GM12878 (cell line): Measurements from ENCODE around the gene HIBCH. TPM values are rescaled to one million over a fixed set of nuclear protein-coding genes. Genes with fewer than 3 reads are reported as not detected.

ENCODE experiments used
- ATAC-seq: fragments of 200-7000 bp; cut with Tn5 transposase; 3 replicates; pipeline ENCODE4 v1.9.1; 2020; ENCODE audit warnings: mild to moderate bottlenecking, moderate library complexity
- BruUV-seq: library from RNA; stranded (reverse); fragments of 400-500 nt; replicated peaks from 2 replicates; lab custom pipeline; 2021; lab: Mats Ljungman, UMichigan
- CTCF ChIA-PET: fragments of 300-600 bp; sonication (Branson Sonifier 250); formaldehyde crosslinking; extraction: SDS; loops from one replicate; lab custom pipeline; 2021; ENCODE audit warnings: inconsistent platforms; lab: Yijun Ruan, JAX
- POLR2A ChIA-PET: fragments of 350-600 bp; formaldehyde crosslinking; extraction: SDS; loops from one replicate; lab custom pipeline; 2021; ENCODE audit warnings: inconsistent platforms; lab: Charles Lee
- RAD21 ChIA-PET: fragments of 300-600 bp; sonication (Branson Sonifier 250); formaldehyde crosslinking; loops from one replicate; lab custom pipeline; 2023; ENCODE audit warnings: antibody characterized with exemption; ENCODE audit not compliant: unreplicated experiment; lab: Charles Lee
- SMC1A ChIA-PET: fragments of 300-600 bp; sonication (Branson Sonifier 250); formaldehyde crosslinking; loops from one replicate; lab custom pipeline; 2023; ENCODE audit not compliant: unreplicated experiment, uncharacterized antibody; lab: Charles Lee
- DNase-seq: peaks from one replicate; pipeline ENCODE4 v3.0.0-alpha.2; 2011; ENCODE audit warnings: low read depth, low spot score
- FAIRE-seq: peaks from 3 replicates; lab custom pipeline; 2011; peaks lifted over from hg19 to GRCh38; lab: Jason Lieb, UNC
- H2AFZ ChIP-seq: 2 replicates; pipeline ENCODE4 v1.6.0; 2011; ENCODE audit warnings: low read depth, low read length, control low read depth; ENCODE audit not compliant: control insufficient read depth
- H3K27ac ChIP-seq: 2 replicates; pipeline ENCODE4 v1.5.1; 2011; ENCODE audit warnings: control low read depth; ENCODE audit not compliant: control insufficient read depth, insufficient read depth
- H3K27me3 ChIP-seq, 2 experiments: replicated peaks in 1 of 2; 2 replicates each; pipeline versions ENCODE4 v1.6.0 to v1.6.1; 2011; ENCODE audit warnings: low read length in 1 of 2; ENCODE audit not compliant: control insufficient read depth in 2 of 2, insufficient read depth in 2 of 2
- H3K36me3 ChIP-seq, 2 experiments: 2 replicates each; pipeline ENCODE4 v1.5.1; 2011; ENCODE audit warnings: low read length in 1 of 2; ENCODE audit not compliant: control insufficient read depth in 2 of 2, insufficient read depth in 2 of 2
- H3K4me1 ChIP-seq: 2 replicates; pipeline ENCODE4 v1.6.1; 2011; ENCODE audit warnings: mild to moderate bottlenecking, low read length, moderate library complexity, mixed read lengths; ENCODE audit not compliant: control insufficient read depth, insufficient read depth
- H3K4me2 ChIP-seq: 2 replicates; pipeline ENCODE4 v1.6.0; 2011; ENCODE audit warnings: control low read depth; ENCODE audit not compliant: control insufficient read depth, insufficient read depth
- H3K4me3 ChIP-seq: fragments of 200-600 bp; sonication (generic); 2 replicates; pipeline ENCODE4 v1.5.1; 2016
- H3K79me2 ChIP-seq: 2 replicates; pipeline ENCODE4 v1.6.0; 2011; ENCODE audit warnings: low read length; ENCODE audit not compliant: control insufficient read depth, insufficient read depth
- H3K9ac ChIP-seq: 2 replicates; pipeline ENCODE4 v1.8.0; 2011; ENCODE audit warnings: low read length, control low read depth, mixed read lengths; ENCODE audit not compliant: control insufficient read depth, insufficient read depth
- H3K9me3 ChIP-seq: replicated peaks from 3 replicates; pipeline ENCODE4 v1.5.1; 2011; ENCODE audit warnings: mild to moderate bottlenecking, low read length; ENCODE audit not compliant: control insufficient read depth, insufficient read depth
- H4K20me1 ChIP-seq: 2 replicates; pipeline ENCODE4 v1.6.0; 2011; ENCODE audit not compliant: control insufficient read depth, insufficient read depth
- ATF3 ChIP-seq: IDR thresholded peaks from 2 replicates; pipeline ENCODE4 v1.6.1; 2011; ENCODE audit warnings: low read depth, mild to moderate bottlenecking, low read length, moderate library complexity, borderline replicate concordance; ENCODE audit errors: extremely low read depth
- BCLAF1 ChIP-seq: fragments of 450-650 bp; IDR thresholded peaks from 2 replicates; pipeline ENCODE4 v1.6.1; 2017; ENCODE audit warnings: antibody characterized with exemption, mild to moderate bottlenecking, moderate library complexity
- E2F8 ChIP-seq: fragments of 450-650 bp; IDR thresholded peaks from 2 replicates; pipeline ENCODE4 v1.6.1; 2018; ENCODE audit warnings: mild to moderate bottlenecking, low read depth, moderate library complexity; ENCODE audit not compliant: partially characterized antibody
- IKZF2 ChIP-seq, 2 experiments: fragments of 450-650 bp; IDR thresholded peaks; 2 replicates each; pipeline ENCODE4 v1.6.1; 2017; ENCODE audit warnings: mild to moderate bottlenecking in 2 of 2, moderate library complexity in 2 of 2
- IRF5 ChIP-seq: fragments of 450-650 bp; IDR thresholded peaks from 2 replicates; pipeline ENCODE4 v1.6.1; 2017; ENCODE audit warnings: borderline replicate concordance
- MTA3 ChIP-seq: IDR thresholded peaks from 2 replicates; pipeline ENCODE4 v1.6.1; 2012; ENCODE audit warnings: low read length, inconsistent platforms, borderline replicate concordance
- MYB ChIP-seq: fragments of 150-350 bp; IDR thresholded peaks from 2 replicates; pipeline ENCODE4 v1.6.1; 2014; ENCODE audit warnings: mild to moderate bottlenecking, low read depth, low read length, borderline replicate concordance
- NFIC ChIP-seq: IDR thresholded peaks from 2 replicates; pipeline ENCODE4 v1.6.1; 2012; ENCODE audit warnings: low read depth, mild to moderate bottlenecking, inconsistent platforms, low read length, moderate library complexity
- YBX1 ChIP-seq: fragments of 450-650 bp; IDR thresholded peaks from 2 replicates; pipeline ENCODE4 v1.6.1; 2016; ENCODE audit warnings: antibody characterized with exemption
- ZBTB11 ChIP-seq: fragments of 450-650 bp; formaldehyde crosslinking; IDR thresholded peaks from 2 replicates; pipeline ENCODE4 v1.5.0; 2022; ENCODE audit warnings: mild to moderate bottlenecking, missing genetic modification characterization
- ZZZ3 ChIP-seq: IDR thresholded peaks from 2 replicates; pipeline ENCODE4 v1.6.1; 2011; ENCODE audit warnings: low read depth; ENCODE audit not compliant: control insufficient read depth, insufficient read length
- WGBS: methylation state at CpG from one replicate; pipeline ENCODE4 v1.1.6; 2016; ENCODE audit warnings: low lambda C conversion rate; ENCODE audit not compliant: insufficient replicate concordance, insufficient coverage; ENCODE audit errors: missing lambda C conversion rate; 5-methylcytosine and 5-hydroxymethylcytosine counted together
- in situ Hi-C: fragments of 300-500 bp; cut with MboI; formaldehyde crosslinking; loops from 9 replicates; pipeline ENCODE4 v1.14.3; 2018; ENCODE audit warnings: mixed read lengths
- intact Hi-C: fragments of 100-400 bp; cut with micrococcal nuclease; formaldehyde crosslinking; loops from one replicate; pipeline ENCODE4 v1.14.2; 2022; ENCODE audit not compliant: unreplicated experiment
- polyA plus RNA-seq, 11 experiments: library from polyadenylated mRNA; depleted of rRNA in 4 of 11; unstranded in 6 of 11; stranded (reverse) in 5 of 11; fragments of >200 nt; fragmentation: Nextera tagmentation in 4 of 11; fragmentation: Illumina TruSeq in 1 of 11; extraction: Ambion mirVana in 4 of 11; extraction: Trizol in 1 of 11; gene quantifications; 1 replicate in 1 of 11; 2 replicates in 10 of 11; pipeline versions ENCODE4 v1.2.1 to v1.2.3, GENCODE V29; 2011 to 2016; ENCODE audit warnings: inconsistent platforms in 2 of 11, missing spikeins in 2 of 11, low read depth in 1 of 11
- total RNA-seq, 4 experiments: library from RNA; depleted of rRNA in 3 of 4; stranded (reverse); fragments of >200 nt in 3 of 4; fragmentation: Illumina TruSeq in 1 of 4; extraction: Trizol in 1 of 4; gene quantifications; 2 replicates each; pipeline versions ENCODE4 v1.2.1 to v1.2.3, GENCODE V29; 2013 to 2021

Gene HIBCH
- total and polyA plus RNA-seq, 10 of the 15 experiments (the other 5 are each of a cell fraction or from before 2014, with no cell fraction given), result 22.3 to 81.0 (median 37.4) TPM

- TF ChIP-seq E2F8 (no peak), YBX1 (no peak), MTA3 (no peak), ZZZ3 (no peak), IKZF2 (IDR thresholded peaks at IDR 0.05) (no peak)
Measured at GRCh38 chr2:190333928-190334327, 14.3 kb upstream of the HIBCH start (continued).

- DNase-seq (no peak), FAIRE-seq (no peak), ATAC-seq (no peak)
- in situ Hi-C loops, result no loop called here
- Histone ChIP-seq H3K36me3 (no peaks in the 10 kb centered on the region), H4K20me1 (no peaks in the 10 kb centered on the region), H3K9ac (no peak overlapping the region), H3K27ac (no peak overlapping the region), H3K4me3 (no peak overlapping the region), H3K27me3 (no peaks in the 10 kb centered on the region), H3K4me2 (no peak overlapping the region), H3K79me2 (no peaks in the 10 kb centered on the region), H3K9me3 (no peaks in the 10 kb centered on the region), H2AFZ (no peak overlapping the region), H3K4me1 (no peaks in the 10 kb centered on the region)
- RAD21 ChIA-PET, result interaction anchor here (1.2 kb wide), 1 partner anchor 8 kb away, joined by 3 read pairs; no protein-coding TSS in a partner anchor
- no peak for TF ChIP-seq BCLAF1
- TF ChIP-seq ZBTB11, result no peak
- TF ChIP-seq ATF3, result no peak
- no peak for TF ChIP-seq NFIC
- no peak for TF ChIP-seq YBX1
- no peak for TF ChIP-seq MYB
- TF ChIP-seq IRF5, result no peak
- CTCF ChIA-PET, result interaction anchor here (2.8 kb wide), 1 partner anchor 9 kb away, joined by 10 read pairs; the partner anchor contains the start of gene INPP1
- SMC1A ChIA-PET, result interaction anchor here (0.8 to 1.0 kb wide), 4 partner anchors 12 to 444 kb away, joined by 3 to 4 read pairs (median 4); no protein-coding TSS in a partner anchor
- intact Hi-C loops, result no loop called here
- no TSS peak for BruUV-seq
- WGBS, result 58% methylated on average over 8 of the region's 8 CpGs
- POLR2A ChIA-PET, result no interaction called here
Measured at GRCh38 chr2:190333395-190333794, 13.8 kb upstream of the HIBCH start.
